HCT116 (cell line): ENCODE measurements around the gene KIF26B.

ENCODE experiments used
- EZH2phosphoT487 ChIP-seq: fragments of 200-600 bp; IDR thresholded peaks from 2 replicates; pipeline ENCODE4 v1.6.1; 2018; ENCODE audit warnings: antibody characterized with exemption, borderline replicate concordance
- FOSL1 ChIP-seq: IDR thresholded peaks from 2 replicates; pipeline ENCODE4 v1.6.1; 2012; ENCODE audit warnings: low read depth
- JUND ChIP-seq: IDR thresholded peaks from 2 replicates; pipeline ENCODE4 v1.6.1; 2012
- POLR2A ChIP-seq: IDR thresholded peaks from 2 replicates; pipeline ENCODE4 v1.7.0; 2011; ENCODE audit warnings: borderline replicate concordance; ENCODE audit not compliant: insufficient read depth, insufficient read length; ENCODE audit errors: extremely low read depth
- SIN3A ChIP-seq: IDR thresholded peaks from 2 replicates; pipeline ENCODE4 v1.6.1; 2012; ENCODE audit warnings: low read depth
- SP1 ChIP-seq: IDR thresholded peaks from 2 replicates; pipeline ENCODE4 v1.6.1; 2012; ENCODE audit warnings: low read depth
- TF ChIP-seq, protein P1 (sequence below), 3 experiments: fragments of 200-600 bp in 1 of 3; sonication (generic) in 1 of 3; IDR thresholded peaks in 2 of 3; conservative IDR thresholded peaks in 1 of 3; 2 replicates each; pipeline ENCODE4 v1.5.1; 2012 to 2017; ENCODE audit warnings: low read depth in 2 of 3, low read length in 2 of 3, antibody characterized with exemption in 1 of 3, borderline replicate concordance in 1 of 3, control low read depth in 1 of 3, mild to moderate bottlenecking in 1 of 3, mixed read lengths in 1 of 3, mixed run types in 1 of 3, moderate library complexity in 1 of 3; ENCODE audit not compliant: insufficient read depth in 1 of 3
- TF ChIP-seq, protein P2 (sequence below): IDR thresholded peaks from 2 replicates; pipeline ENCODE4 v1.6.1; 2012; ENCODE audit warnings: low read depth
- TF ChIP-seq, protein P3 (sequence below): IDR thresholded peaks from 2 replicates; pipeline ENCODE4 v1.6.1; 2012
- TF ChIP-seq, protein P4 (sequence below): IDR thresholded peaks from 2 replicates; pipeline ENCODE4 v1.6.1; 2011; ENCODE audit warnings: mild to moderate bottlenecking, low read length, moderate library complexity; ENCODE audit not compliant: insufficient replicate concordance; ENCODE audit errors: extremely low read depth

DNA sequence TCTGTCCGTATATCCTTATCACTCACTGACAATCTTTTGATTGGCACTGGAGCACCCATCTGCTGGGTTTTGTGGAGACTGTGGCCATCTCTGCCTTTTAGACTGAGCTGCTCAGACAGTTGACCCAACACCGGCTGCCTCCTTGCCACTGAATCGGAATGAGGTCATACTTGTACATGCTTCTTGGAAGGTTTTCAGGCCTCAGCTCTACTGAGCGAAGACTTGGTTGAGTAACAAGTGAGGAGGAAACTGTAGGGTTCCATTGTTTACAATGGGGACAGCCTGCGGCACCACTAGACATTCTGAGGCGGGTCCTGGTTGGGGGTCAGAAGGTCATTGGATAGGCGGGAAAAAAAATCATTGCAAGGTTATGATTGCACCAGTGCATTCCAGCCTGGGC, 320.3 kb downstream of the KIF26B start:
- TF ChIP-seq, protein P1, sequence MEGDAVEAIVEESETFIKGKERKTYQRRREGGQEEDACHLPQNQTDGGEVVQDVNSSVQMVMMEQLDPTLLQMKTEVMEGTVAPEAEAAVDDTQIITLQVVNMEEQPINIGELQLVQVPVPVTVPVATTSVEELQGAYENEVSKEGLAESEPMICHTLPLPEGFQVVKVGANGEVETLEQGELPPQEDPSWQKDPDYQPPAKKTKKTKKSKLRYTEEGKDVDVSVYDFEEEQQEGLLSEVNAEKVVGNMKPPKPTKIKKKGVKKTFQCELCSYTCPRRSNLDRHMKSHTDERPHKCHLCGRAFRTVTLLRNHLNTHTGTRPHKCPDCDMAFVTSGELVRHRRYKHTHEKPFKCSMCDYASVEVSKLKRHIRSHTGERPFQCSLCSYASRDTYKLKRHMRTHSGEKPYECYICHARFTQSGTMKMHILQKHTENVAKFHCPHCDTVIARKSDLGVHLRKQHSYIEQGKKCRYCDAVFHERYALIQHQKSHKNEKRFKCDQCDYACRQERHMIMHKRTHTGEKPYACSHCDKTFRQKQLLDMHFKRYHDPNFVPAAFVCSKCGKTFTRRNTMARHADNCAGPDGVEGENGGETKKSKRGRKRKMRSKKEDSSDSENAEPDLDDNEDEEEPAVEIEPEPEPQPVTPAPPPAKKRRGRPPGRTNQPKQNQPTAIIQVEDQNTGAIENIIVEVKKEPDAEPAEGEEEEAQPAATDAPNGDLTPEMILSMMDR (IDR thresholded peaks at IDR 0.05 in 2 of 3, conservative IDR thresholded peaks at IDR 0.05 in 1 of 3; ENCODE audit: borderline replicate concordance in 1 of 3, insufficient read depth in 1 of 3, low read depth in 2 of 3, low read length in 2 of 3), result no peak
- TF ChIP-seq POLR2A (no peak), EZH2phosphoT487 (no peak), SP1 (no peak), JUND (no peak), FOSL1 (no peak), SIN3A (no peak)
- TF ChIP-seq, protein P2, sequence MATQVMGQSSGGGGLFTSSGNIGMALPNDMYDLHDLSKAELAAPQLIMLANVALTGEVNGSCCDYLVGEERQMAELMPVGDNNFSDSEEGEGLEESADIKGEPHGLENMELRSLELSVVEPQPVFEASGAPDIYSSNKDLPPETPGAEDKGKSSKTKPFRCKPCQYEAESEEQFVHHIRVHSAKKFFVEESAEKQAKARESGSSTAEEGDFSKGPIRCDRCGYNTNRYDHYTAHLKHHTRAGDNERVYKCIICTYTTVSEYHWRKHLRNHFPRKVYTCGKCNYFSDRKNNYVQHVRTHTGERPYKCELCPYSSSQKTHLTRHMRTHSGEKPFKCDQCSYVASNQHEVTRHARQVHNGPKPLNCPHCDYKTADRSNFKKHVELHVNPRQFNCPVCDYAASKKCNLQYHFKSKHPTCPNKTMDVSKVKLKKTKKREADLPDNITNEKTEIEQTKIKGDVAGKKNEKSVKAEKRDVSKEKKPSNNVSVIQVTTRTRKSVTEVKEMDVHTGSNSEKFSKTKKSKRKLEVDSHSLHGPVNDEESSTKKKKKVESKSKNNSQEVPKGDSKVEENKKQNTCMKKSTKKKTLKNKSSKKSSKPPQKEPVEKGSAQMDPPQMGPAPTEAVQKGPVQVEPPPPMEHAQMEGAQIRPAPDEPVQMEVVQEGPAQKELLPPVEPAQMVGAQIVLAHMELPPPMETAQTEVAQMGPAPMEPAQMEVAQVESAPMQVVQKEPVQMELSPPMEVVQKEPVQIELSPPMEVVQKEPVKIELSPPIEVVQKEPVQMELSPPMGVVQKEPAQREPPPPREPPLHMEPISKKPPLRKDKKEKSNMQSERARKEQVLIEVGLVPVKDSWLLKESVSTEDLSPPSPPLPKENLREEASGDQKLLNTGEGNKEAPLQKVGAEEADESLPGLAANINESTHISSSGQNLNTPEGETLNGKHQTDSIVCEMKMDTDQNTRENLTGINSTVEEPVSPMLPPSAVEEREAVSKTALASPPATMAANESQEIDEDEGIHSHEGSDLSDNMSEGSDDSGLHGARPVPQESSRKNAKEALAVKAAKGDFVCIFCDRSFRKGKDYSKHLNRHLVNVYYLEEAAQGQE, result no peak
- TF ChIP-seq, protein P3, sequence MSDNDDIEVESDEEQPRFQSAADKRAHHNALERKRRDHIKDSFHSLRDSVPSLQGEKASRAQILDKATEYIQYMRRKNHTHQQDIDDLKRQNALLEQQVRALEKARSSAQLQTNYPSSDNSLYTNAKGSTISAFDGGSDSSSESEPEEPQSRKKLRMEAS, result no peak
- TF ChIP-seq, protein P4, sequence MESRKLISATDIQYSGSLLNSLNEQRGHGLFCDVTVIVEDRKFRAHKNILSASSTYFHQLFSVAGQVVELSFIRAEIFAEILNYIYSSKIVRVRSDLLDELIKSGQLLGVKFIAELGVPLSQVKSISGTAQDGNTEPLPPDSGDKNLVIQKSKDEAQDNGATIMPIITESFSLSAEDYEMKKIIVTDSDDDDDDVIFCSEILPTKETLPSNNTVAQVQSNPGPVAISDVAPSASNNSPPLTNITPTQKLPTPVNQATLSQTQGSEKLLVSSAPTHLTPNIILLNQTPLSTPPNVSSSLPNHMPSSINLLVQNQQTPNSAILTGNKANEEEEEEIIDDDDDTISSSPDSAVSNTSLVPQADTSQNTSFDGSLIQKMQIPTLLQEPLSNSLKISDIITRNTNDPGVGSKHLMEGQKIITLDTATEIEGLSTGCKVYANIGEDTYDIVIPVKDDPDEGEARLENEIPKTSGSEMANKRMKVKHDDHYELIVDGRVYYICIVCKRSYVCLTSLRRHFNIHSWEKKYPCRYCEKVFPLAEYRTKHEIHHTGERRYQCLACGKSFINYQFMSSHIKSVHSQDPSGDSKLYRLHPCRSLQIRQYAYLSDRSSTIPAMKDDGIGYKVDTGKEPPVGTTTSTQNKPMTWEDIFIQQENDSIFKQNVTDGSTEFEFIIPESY, result no peak
